ENCODE measurements around the gene MGME1.

GRCh38 chr20:17946040-17946439 is 22.8 kb upstream of the MGME1 start:
- TF ChIP-seq, protein P1, sequence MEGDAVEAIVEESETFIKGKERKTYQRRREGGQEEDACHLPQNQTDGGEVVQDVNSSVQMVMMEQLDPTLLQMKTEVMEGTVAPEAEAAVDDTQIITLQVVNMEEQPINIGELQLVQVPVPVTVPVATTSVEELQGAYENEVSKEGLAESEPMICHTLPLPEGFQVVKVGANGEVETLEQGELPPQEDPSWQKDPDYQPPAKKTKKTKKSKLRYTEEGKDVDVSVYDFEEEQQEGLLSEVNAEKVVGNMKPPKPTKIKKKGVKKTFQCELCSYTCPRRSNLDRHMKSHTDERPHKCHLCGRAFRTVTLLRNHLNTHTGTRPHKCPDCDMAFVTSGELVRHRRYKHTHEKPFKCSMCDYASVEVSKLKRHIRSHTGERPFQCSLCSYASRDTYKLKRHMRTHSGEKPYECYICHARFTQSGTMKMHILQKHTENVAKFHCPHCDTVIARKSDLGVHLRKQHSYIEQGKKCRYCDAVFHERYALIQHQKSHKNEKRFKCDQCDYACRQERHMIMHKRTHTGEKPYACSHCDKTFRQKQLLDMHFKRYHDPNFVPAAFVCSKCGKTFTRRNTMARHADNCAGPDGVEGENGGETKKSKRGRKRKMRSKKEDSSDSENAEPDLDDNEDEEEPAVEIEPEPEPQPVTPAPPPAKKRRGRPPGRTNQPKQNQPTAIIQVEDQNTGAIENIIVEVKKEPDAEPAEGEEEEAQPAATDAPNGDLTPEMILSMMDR (IDR thresholded peaks at IDR 0.05): no peak
- no peak for TF ChIP-seq POLR2A (IDR thresholded peaks at IDR 0.05)
